Gastrocnemius medialis (tissue), 4 donors: ENCODE results near the gene ATOX1. TPM values are rescaled to one million over a fixed set of nuclear protein-coding genes. Genes with fewer than 3 reads are reported as not detected.

ENCODE experiments used
- ATAC-seq, 2 donors: fragments of 150-250 bp; one replicate each; pipeline ENCODE4 v1.9.1; 2016
- DNase-seq, 2 donors: peaks; one replicate each; pipeline ENCODE4 v3.0.0-alpha.2; 2019
- H3K27ac ChIP-seq, 4 donors: fragments of 200-600 bp; sonication (generic); 1 replicate in 1 of 4; 2 replicates in 3 of 4; pipeline ENCODE4 v1.5.1; 2016 to 2018; ENCODE audit warnings: mild to moderate bottlenecking in 2 of 4, moderate library complexity in 1 of 4
- H3K27me3 ChIP-seq, 3 donors: fragments of 200-600 bp; sonication (generic) in 2 of 3; 1 replicate in 1 of 3; 2 replicates in 2 of 3; pipeline versions ENCODE4 v1.5.1 to v1.6.0; 2016 to 2019; ENCODE audit warnings: mild to moderate bottlenecking in 1 of 3, moderate library complexity in 1 of 3
- H3K36me3 ChIP-seq, 2 donors: fragments of 200-600 bp; sonication (generic) in 1 of 2; one replicate each; pipeline ENCODE4 v1.5.1; 2017 to 2018
- H3K4me1 ChIP-seq, 2 donors: fragments of 200-600 bp; sonication (generic) in 1 of 2; one replicate each; pipeline ENCODE4 v1.5.1; 2016 to 2017; ENCODE audit warnings: mild to moderate bottlenecking in 2 of 2
- H3K4me3 ChIP-seq, 4 donors: fragments of 200-600 bp; sonication (generic) in 3 of 4; 1 replicate in 1 of 4; 2 replicates in 3 of 4; pipeline ENCODE4 v1.5.1; 2016 to 2019; ENCODE audit warnings: mild to moderate bottlenecking in 2 of 4
- H3K9me3 ChIP-seq, 3 donors: fragments of 200-600 bp; sonication (generic) in 2 of 3; 1 replicate in 1 of 3; 2 replicates in 2 of 3; pipeline ENCODE4 v1.5.1; 2016 to 2019
- CTCF ChIP-seq, 5 experiments: fragments of 450-650 bp in 3 of 5; fragments of 200-600 bp in 2 of 5; sonication (generic) in 2 of 5; IDR thresholded peaks in 4 of 5; conservative IDR thresholded peaks in 1 of 5; 1 replicate in 4 of 5; 2 replicates in 1 of 5; pipeline ENCODE4 v1.5.1; 2016 to 2019; ENCODE audit warnings: antibody characterized with exemption in 5 of 5, mild to moderate bottlenecking in 3 of 5, moderate library complexity in 3 of 5
- POLR2A ChIP-seq, 2 donors: fragments of 450-650 bp; IDR thresholded peaks; one replicate each; pipeline ENCODE4 v1.6.1; 2017; ENCODE audit warnings: antibody characterized with exemption in 2 of 2, mild to moderate bottlenecking in 2 of 2, moderate library complexity in 2 of 2
- in situ Hi-C, 4 donors: fragments of 200-750 bp; cut with MboI; loops; one replicate each; pipeline versions ENCODE4 v1.15.0 to v1.8.0; 2017; ENCODE audit warnings: low sequenced_read_pairs in 4 of 4
- intact Hi-C: fragments of 100-400 bp; cut with DNase I; formaldehyde crosslinking; loops from one replicate; pipeline ENCODE4 v1.15.1; 2023; ENCODE audit warnings: low total_unique reads
- total RNA-seq, 4 donors: library from RNA; depleted of rRNA; stranded (reverse); fragments of >200 nt; gene quantifications; one replicate each; pipeline versions ENCODE4 v1.1.0 to v1.2.3, GENCODE V29; 2016

Gene ATOX1
- total RNA-seq, 4 donors from 2014 or later, result 31.4 to 71.6 (median 55.3) TPM

DNA sequence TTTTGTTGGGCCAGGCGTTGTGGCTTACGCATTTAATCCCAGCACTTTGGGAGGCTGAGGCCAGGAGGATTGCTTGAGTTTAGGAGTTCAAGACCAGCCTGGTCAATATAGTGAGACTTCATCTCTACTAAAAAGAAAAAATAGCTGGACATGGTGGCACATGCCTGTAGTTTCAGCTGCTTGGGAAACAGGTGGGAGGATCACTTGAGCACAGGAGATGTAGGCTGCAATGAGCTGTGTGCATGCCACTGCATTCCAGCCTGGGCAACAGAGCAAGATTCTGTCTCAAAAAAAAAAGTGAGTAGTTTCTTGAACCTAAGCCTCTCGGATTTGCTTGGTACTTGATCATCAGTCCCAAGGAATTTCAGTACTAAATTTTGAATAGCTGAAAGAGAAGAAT is 40.2 kb upstream of the ATOX1 start:
- Histone ChIP-seq H3K4me1 (peaks cover 0 to 4% of the 10 kb centered on the region in 2 donors), H3K36me3 (peaks cover 0 to 99% of the 10 kb centered on the region in 2 donors), H3K27me3 (no peaks in the 10 kb centered on the region), H3K27ac (no peak overlapping the region), H3K4me3 (no peak overlapping the region), H3K9me3 (no peaks in the 10 kb centered on the region)
- ATAC-seq (no peak), DNase-seq (no peak)
- in situ Hi-C loops, result no loop called here
- TF ChIP-seq CTCF (IDR thresholded peaks at IDR 0.05 in 4 of 5, conservative IDR thresholded peaks at IDR 0.05 in 1 of 5) (no peak), POLR2A (IDR thresholded peaks at IDR 0.05) (no peak)
- intact Hi-C loops, result no loop called here

GRCh38 chr5:151795426-151795825 is 37.0 kb upstream of the ATOX1 start:
- Histone ChIP-seq H3K4me3 (no peak overlapping the region), H3K27ac (no peak overlapping the region), H3K36me3 (peaks cover 5 to 99% of the 10 kb centered on the region in 2 donors), H3K9me3 (no peaks in the 10 kb centered on the region), H3K27me3 (no peaks in the 10 kb centered on the region), H3K4me1 (peaks cover 0 to 4% of the 10 kb centered on the region in 2 donors)
- DNase-seq, result no peak
- intact Hi-C loops (no loop called here), in situ Hi-C loops (no loop called here)
- no peak for ATAC-seq
- TF ChIP-seq CTCF (IDR thresholded peaks at IDR 0.05 in 4 of 5, conservative IDR thresholded peaks at IDR 0.05 in 1 of 5), result no peak

GRCh38 chr5:151793358-151793757 is 34.9 kb upstream of the ATOX1 start:
- DNase-seq, result no peak
- in situ Hi-C loops, result no loop called here
- Histone ChIP-seq H3K4me3 (no peak overlapping the region), H3K27ac (no peak overlapping the region), H3K9me3 (no peaks in the 10 kb centered on the region), H3K36me3 (peaks cover 8 to 97% of the 10 kb centered on the region in 2 donors), H3K27me3 (no peaks in the 10 kb centered on the region), H3K4me1 (peaks cover 0 to 4% of the 10 kb centered on the region in 2 donors)
- ATAC-seq, result no peak
- intact Hi-C loops, result no loop called here
- TF ChIP-seq CTCF (IDR thresholded peaks at IDR 0.05 in 4 of 5, conservative IDR thresholded peaks at IDR 0.05 in 1 of 5), result no peak
- TF ChIP-seq POLR2A (IDR thresholded peaks at IDR 0.05), result no peak

DNA sequence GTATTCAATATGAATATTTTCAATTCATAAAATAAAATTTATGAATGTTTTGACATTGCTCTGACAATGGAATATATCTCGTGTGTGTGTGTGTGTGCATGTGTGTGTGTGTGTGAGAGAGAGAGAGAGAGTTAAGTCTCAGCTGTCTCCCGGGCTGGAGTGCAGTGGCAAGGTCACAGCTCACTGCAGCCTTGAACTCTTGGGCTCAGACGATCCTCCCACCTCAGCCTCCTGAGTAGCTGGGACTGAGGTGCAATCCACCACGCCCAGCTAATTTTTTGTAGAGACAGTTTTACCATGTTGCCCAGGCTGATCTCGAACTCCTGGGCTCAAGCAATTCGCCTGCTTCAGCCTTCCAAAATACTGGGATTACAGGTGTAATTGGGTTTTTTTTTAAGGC is 29.4 kb upstream of the ATOX1 start:
- H3K27me3 ChIP-seq, result no peaks in the 10 kb centered on the region
- ATAC-seq, result no peak
- no peak overlapping the region for H3K4me3 ChIP-seq
- intact Hi-C loops (no loop called here), in situ Hi-C loops (no loop called here)
- no peak for DNase-seq
- no peaks in the 10 kb centered on the region for H3K9me3 ChIP-seq
- H3K4me1 ChIP-seq, result peaks cover 14 to 30% of the 10 kb centered on the region in 2 donors
- H3K27ac ChIP-seq, result no peak overlapping the region
- H3K36me3 ChIP-seq, result peaks cover 8 to 42% of the 10 kb centered on the region in 2 donors
- TF ChIP-seq POLR2A (IDR thresholded peaks at IDR 0.05) (no peak), CTCF (IDR thresholded peaks at IDR 0.05 in 4 of 5, conservative IDR thresholded peaks at IDR 0.05 in 1 of 5) (no peak)

GRCh38 chr5:151786468-151786867 is 28.0 kb upstream of the ATOX1 start:
- in situ Hi-C loops (no loop called here), intact Hi-C loops (no loop called here)
- Histone ChIP-seq H3K9me3 (no peaks in the 10 kb centered on the region), H3K4me3 (no peak overlapping the region), H3K36me3 (peaks cover 8 to 29% of the 10 kb centered on the region in 2 donors), H3K27ac (no peak overlapping the region), H3K4me1 (peaks cover 26 to 44% of the 10 kb centered on the region in 2 donors), H3K27me3 (no peaks in the 10 kb centered on the region)
- ATAC-seq (no peak), DNase-seq (no peak)
- TF ChIP-seq CTCF (IDR thresholded peaks at IDR 0.05 in 4 of 5, conservative IDR thresholded peaks at IDR 0.05 in 1 of 5) (no peak), POLR2A (IDR thresholded peaks at IDR 0.05) (no peak)
